ENCODE results near the gene SFMBT1. TPM values are rescaled to one million over a fixed set of nuclear protein-coding genes. Genes with fewer than 3 reads are reported as not detected.

SFMBT1 gene
- total and polyA plus RNA-seq, 2 of the 4 experiments (the other 2 are of a cell fraction) = 1.0 to 1.8 TPM

DNA sequence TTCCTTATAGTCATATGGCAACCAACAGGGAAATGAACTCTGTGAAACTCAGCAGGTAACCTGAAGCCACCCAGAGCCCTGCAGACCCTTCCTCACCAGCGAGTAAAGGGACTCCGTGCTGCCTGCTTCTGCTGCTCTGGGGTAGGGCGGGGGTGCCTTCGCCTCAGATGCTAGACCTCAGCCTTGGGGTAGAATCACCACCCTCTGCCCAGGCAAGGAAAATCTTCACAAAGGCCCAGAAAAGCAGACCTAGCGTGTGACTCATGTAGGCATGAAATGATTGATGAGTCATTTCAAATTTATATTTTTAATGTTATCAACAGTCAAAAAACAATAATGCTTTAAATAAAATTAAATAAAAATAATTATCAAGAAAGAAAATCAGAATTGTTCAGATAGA, 155.1 kb downstream of the SFMBT1 start:
- Histone ChIP-seq H2BK120ac (ENCODE audit: low read depth, low read length) (no peak overlapping the region), H4K91ac (ENCODE audit: insufficient read depth, low read depth, low read length) (no peak overlapping the region), H4K20me1 (ENCODE audit: insufficient read depth, low read length) (peaks cover 7% of the 10 kb centered on the region; the same call in 1 of the 2 replicates), H3K9ac (ENCODE audit: low read depth, low read length) (no peak overlapping the region), H3K56ac (ENCODE audit: extremely low read depth, insufficient read depth, low read length) (no peak overlapping the region), H2BK20ac (ENCODE audit: low read depth, low read length) (no peak overlapping the region), H4K8ac (ENCODE audit: low read depth in 2 of 2, low read length in 2 of 2) (no peak overlapping the region), H3K4me2 (ENCODE audit: low read depth, low read length) (no peak overlapping the region), H3K27ac (ENCODE audit: insufficient read depth, low read length) (no peak overlapping the region), H3K18ac (ENCODE audit: low read depth, low read length) (no peak overlapping the region), H3K27me3 (ENCODE audit: control insufficient read depth, insufficient read depth, low read length) (no peaks in the 10 kb centered on the region), H2BK15ac (ENCODE audit: low read depth, low read length) (no peak overlapping the region), H3K23ac (ENCODE audit: low read depth, low read length) (no peak overlapping the region), H3K4me1 (ENCODE audit: control insufficient read depth, insufficient read depth, low read length) (peaks cover 16% of the 10 kb centered on the region), H3K36me3 (ENCODE audit: control insufficient read depth, insufficient read depth, low read length) (no peaks in the 10 kb centered on the region), H2AK5ac (ENCODE audit: low read depth, low read length) (no peak overlapping the region), H4K5ac (ENCODE audit: low read depth, low read length) (no peak overlapping the region), H2AFZ (replicated peaks; ENCODE audit: low read length, poor library complexity) (no peak overlapping the region), H3K9me3 (ENCODE audit: control insufficient read depth, insufficient read depth, low read length) (no peaks in the 10 kb centered on the region), H2BK5ac (ENCODE audit: low read depth, low read length, poor library complexity, severe bottlenecking) (no peak overlapping the region), H3K14ac (replicated peaks; ENCODE audit: low read depth, low read length) (no peak overlapping the region), H3K4ac (ENCODE audit: low read depth, low read length) (no peak overlapping the region), H3K79me1 (ENCODE audit: low read depth in 1 of 2, low read length in 2 of 2) (peaks cover 41 to 83% of the 10 kb centered on the region in 2 experiments), H3K4me3 (ENCODE audit: insufficient read depth, low read depth, low read length) (no peak overlapping the region), H2AK9ac (replicated peaks; ENCODE audit: low read depth, low read length, poor library complexity) (peak overlapping the region; percentile 69), H3K9me1 (ENCODE audit: insufficient read depth, low read length) (peaks cover 35% of the 10 kb centered on the region)
- no TSS peak for BruUV-seq (replicated peaks)
- TF ChIP-seq FOS (IDR thresholded peaks at IDR 0.05; ENCODE audit: low read depth, low read length) = peak; percentile 16; the same call in 1 of the 2 replicates
- TF ChIP-seq MAZ (IDR thresholded peaks at IDR 0.05; ENCODE audit: borderline replicate concordance, low read depth, low read length) = no peak
- 96% methylated on average over 4 of the region's 5 CpGs; no CpG with 5 or more reads in 1 of the 2 experiments for WGBS, 2 experiments (ENCODE audit: extremely low coverage in 2 of 2, insufficient read length in 1 of 2)
- intact Hi-C loops (cut with micrococcal nuclease) (no loop called here), in situ Hi-C loops (cut with MboI; ENCODE audit: low sequenced_read_pairs) (no loop called here), dilution Hi-C loops (cut with HindIII; ENCODE audit: low sequenced_read_pairs, unreplicated experiment) (no loop called here)
- ChIA-PET POLR2A (ENCODE audit: unreplicated experiment) (no interaction called here), CTCF (no interaction called here)
- no peak for ATAC-seq (ENCODE audit: low read depth)
- DNase-seq = no peak

All from IMR-90 (cell line).